SK-N-SH (cell line): ENCODE results near the gene OGA.

Experiments
- CHD2 ChIP-seq: fragments of 150-350 bp; IDR thresholded peaks from 2 replicates; pipeline ENCODE4 v1.6.1; 2018; ENCODE audit warnings: low read length; ENCODE audit not compliant: partially characterized antibody
- CTCF ChIP-seq: fragments of 200-600 bp; sonication (generic); IDR thresholded peaks from 2 replicates; pipeline ENCODE4 v1.6.1; 2017; ENCODE audit warnings: antibody characterized with exemption, mild to moderate bottlenecking, moderate library complexity
- ELF1 ChIP-seq: IDR thresholded peaks from 2 replicates; pipeline ENCODE4 v1.4.0; 2012
- EP300 ChIP-seq, 2 experiments: IDR thresholded peaks; 2 replicates each; pipeline versions ENCODE4 v1.4.0 to v1.6.1; 2012; ENCODE audit warnings: borderline replicate concordance in 1 of 2, low read depth in 1 of 2, low read length in 1 of 2
- FOSL2 ChIP-seq: IDR thresholded peaks from 2 replicates; pipeline ENCODE4 v1.4.0; 2012; ENCODE audit warnings: low read depth, mild to moderate bottlenecking, moderate library complexity, borderline replicate concordance
- GABPA ChIP-seq: IDR thresholded peaks from 2 replicates; pipeline ENCODE4 v1.4.0; 2012; ENCODE audit warnings: low read depth, mild to moderate bottlenecking
- MAX ChIP-seq: IDR thresholded peaks from 2 replicates; pipeline ENCODE4 v1.4.0; 2012; ENCODE audit warnings: low read depth
- PBX3 ChIP-seq: IDR thresholded peaks from 2 replicates; pipeline ENCODE4; 2012
- POLR2AphosphoS5 ChIP-seq: IDR thresholded peaks from 2 replicates; pipeline ENCODE4 v1.6.1; 2012; ENCODE audit warnings: low read depth, low read length
- RAD21 ChIP-seq: IDR thresholded peaks from 2 replicates; pipeline ENCODE4 v1.6.1; 2012; ENCODE audit warnings: mild to moderate bottlenecking, low read length
- RCOR1 ChIP-seq: fragments of 150-350 bp; IDR thresholded peaks from 2 replicates; pipeline ENCODE4 v1.6.1; 2017; ENCODE audit warnings: antibody characterized with exemption, low read length
- YY1 ChIP-seq: IDR thresholded peaks from 2 replicates; pipeline ENCODE4 v1.4.0; 2012; ENCODE audit warnings: low read depth, mild to moderate bottlenecking

GRCh38 chr10:101772895-101773761, 45.1 kb downstream of the OGA start:
- TF ChIP-seq GABPA (no peak), POLR2AphosphoS5 (no peak), CTCF (no peak), FOSL2 (no peak), YY1 (no peak), CHD2 (no peak), RAD21 (no peak), EP300 (IDR thresholded peaks at IDR 0.05; ENCODE audit: borderline replicate concordance in 1 of 2, low read depth in 1 of 2, low read length in 1 of 2) (no peak), RCOR1 (no peak), MAX (no peak), ELF1 (no peak), PBX3 (no peak)
